Esophagus squamous epithelium (tissue), 4 donors: ENCODE measurements around the gene SMG7.

Source experiments
- POLR2A ChIP-seq, 4 donors: fragments of 450-650 bp; IDR thresholded peaks; one replicate each; pipeline ENCODE4 v1.6.1; 2017; ENCODE audit warnings: antibody characterized with exemption in 4 of 4, mild to moderate bottlenecking in 4 of 4, moderate library complexity in 3 of 4
- TF ChIP-seq, protein P1 (sequence below), 6 experiments: fragments of 450-650 bp in 4 of 6; fragments of 200-600 bp in 2 of 6; sonication (generic) in 2 of 6; IDR thresholded peaks; one replicate each; pipeline ENCODE4 v1.5.1; 2016 to 2019; ENCODE audit warnings: antibody characterized with exemption in 6 of 6, mild to moderate bottlenecking in 4 of 6, moderate library complexity in 4 of 6

DNA sequence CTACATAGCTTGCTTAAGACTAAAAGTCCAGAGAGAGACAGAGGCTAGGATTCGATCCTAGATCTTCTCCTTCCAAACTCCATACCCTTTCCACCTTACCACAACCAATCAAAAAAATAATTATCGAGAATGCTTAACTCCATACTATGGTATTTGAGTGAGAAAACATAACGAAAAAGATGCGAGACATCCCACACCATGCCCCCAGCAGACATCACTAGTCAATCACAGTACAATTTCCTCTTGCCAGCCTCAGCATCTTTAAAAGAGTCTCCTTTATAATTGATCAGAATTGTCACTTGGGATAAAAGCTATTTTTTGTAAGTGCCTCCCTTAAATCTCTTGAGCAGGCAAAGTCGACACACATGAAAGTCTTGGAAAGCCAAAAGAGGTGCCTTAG, 117.1 kb downstream of the SMG7 start:
- TF ChIP-seq, protein P1, sequence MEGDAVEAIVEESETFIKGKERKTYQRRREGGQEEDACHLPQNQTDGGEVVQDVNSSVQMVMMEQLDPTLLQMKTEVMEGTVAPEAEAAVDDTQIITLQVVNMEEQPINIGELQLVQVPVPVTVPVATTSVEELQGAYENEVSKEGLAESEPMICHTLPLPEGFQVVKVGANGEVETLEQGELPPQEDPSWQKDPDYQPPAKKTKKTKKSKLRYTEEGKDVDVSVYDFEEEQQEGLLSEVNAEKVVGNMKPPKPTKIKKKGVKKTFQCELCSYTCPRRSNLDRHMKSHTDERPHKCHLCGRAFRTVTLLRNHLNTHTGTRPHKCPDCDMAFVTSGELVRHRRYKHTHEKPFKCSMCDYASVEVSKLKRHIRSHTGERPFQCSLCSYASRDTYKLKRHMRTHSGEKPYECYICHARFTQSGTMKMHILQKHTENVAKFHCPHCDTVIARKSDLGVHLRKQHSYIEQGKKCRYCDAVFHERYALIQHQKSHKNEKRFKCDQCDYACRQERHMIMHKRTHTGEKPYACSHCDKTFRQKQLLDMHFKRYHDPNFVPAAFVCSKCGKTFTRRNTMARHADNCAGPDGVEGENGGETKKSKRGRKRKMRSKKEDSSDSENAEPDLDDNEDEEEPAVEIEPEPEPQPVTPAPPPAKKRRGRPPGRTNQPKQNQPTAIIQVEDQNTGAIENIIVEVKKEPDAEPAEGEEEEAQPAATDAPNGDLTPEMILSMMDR (IDR thresholded peaks at IDR 0.05), result no peak
- TF ChIP-seq POLR2A (IDR thresholded peaks at IDR 0.05), result no peak
